SU-DHL-6 (cell line): ENCODE measurements around the gene HSD11B2.

ENCODE experiments used
- CTCF ChIP-seq: fragments of 200-600 bp; sonication (generic); IDR thresholded peaks from one replicate; pipeline ENCODE4 v1.5.1; 2017; ENCODE audit warnings: antibody characterized with exemption, mild to moderate bottlenecking, low read length, moderate library complexity; ENCODE audit not compliant: insufficient read depth, poor library complexity, severe bottlenecking
- EZH2phosphoT487 ChIP-seq: fragments of 200-600 bp; sonication (generic), shearing (Covaris generic); conservative IDR thresholded peaks from 2 replicates; pipeline ENCODE4 v1.6.1; 2018; ENCODE audit warnings: mild to moderate bottlenecking, antibody characterized with exemption, low read length, moderate library complexity, mixed read lengths

- TF ChIP-seq CTCF (no peak), EZH2phosphoT487 (no peak)
Measured at GRCh38 chr16:67457611-67458010, 26.7 kb downstream of the HSD11B2 start.
